ENCODE data around the gene FRMD4A. TPM values are rescaled to one million over a fixed set of nuclear protein-coding genes. Genes with fewer than 3 reads are reported as not detected.

The FRMD4A gene
- total RNA-seq, 1 donor from 2014 or later, result 34.6 TPM

GRCh38 chr10:14259696-14260566, 70.8 kb downstream of the FRMD4A start:
- H3K4me3 ChIP-seq (ENCODE audit: low read depth, low read length), result no peak overlapping the region
- no peak for TF ChIP-seq CTCF (conservative IDR thresholded peaks at IDR 0.05; ENCODE audit: low read depth, low read length)
- DNase-seq (ENCODE audit: low read depth), result no peak

- no peak for TF ChIP-seq CTCF (conservative IDR thresholded peaks at IDR 0.05; ENCODE audit: low read depth, low read length)
- no peak overlapping the region for H3K4me3 ChIP-seq (ENCODE audit: low read depth, low read length)
- no peak for DNase-seq (ENCODE audit: low read depth)
Measured at GRCh38 chr10:14254368-14254767, 76.4 kb downstream of the FRMD4A start.

- no peak overlapping the region for H3K4me3 ChIP-seq (ENCODE audit: low read depth, low read length)
- DNase-seq (ENCODE audit: low read depth), result no peak
- no peak for TF ChIP-seq CTCF (conservative IDR thresholded peaks at IDR 0.05; ENCODE audit: low read depth, low read length)
Measured at GRCh38 chr10:14253711-14254110, 77.0 kb downstream of the FRMD4A start.

GRCh38 chr10:14253079-14253478, 77.6 kb downstream of the FRMD4A start:
- H3K4me3 ChIP-seq (ENCODE audit: low read depth, low read length), result no peak overlapping the region
- no peak for DNase-seq (ENCODE audit: low read depth)
- TF ChIP-seq CTCF (conservative IDR thresholded peaks at IDR 0.05; ENCODE audit: low read depth, low read length), result no peak

- H3K4me3 ChIP-seq (ENCODE audit: low read depth, low read length), result no peak overlapping the region
- TF ChIP-seq CTCF (conservative IDR thresholded peaks at IDR 0.05; ENCODE audit: low read depth, low read length), result no peak
- DNase-seq (ENCODE audit: low read depth), result no peak
Measured at GRCh38 chr10:14250496-14251076, 80.1 kb downstream of the FRMD4A start.

GRCh38 chr10:14247377-14248116, 83.2 kb downstream of the FRMD4A start:
- no peak overlapping the region for H3K4me3 ChIP-seq (ENCODE audit: low read depth, low read length)
- no peak for DNase-seq (ENCODE audit: low read depth)
- no peak for TF ChIP-seq CTCF (conservative IDR thresholded peaks at IDR 0.05; ENCODE audit: low read depth, low read length)

Data from epithelial cell of proximal tubule (primary cell).